K562 (cell line): ENCODE results near the gene SLC9A1. TPM values are rescaled to one million over a fixed set of nuclear protein-coding genes. Genes with fewer than 3 reads are reported as not detected.

ENCODE experiments used
- CREM ChIP-seq: IDR thresholded peaks from 2 replicates; pipeline ENCODE4 v1.6.1; 2014; ENCODE audit warnings: antibody characterized with exemption, low read depth
- DDX20 ChIP-seq: fragments of 450-650 bp; IDR thresholded peaks from 2 replicates; pipeline ENCODE4 v1.6.1; 2016; ENCODE audit warnings: missing genetic modification characterization, low read depth, mild to moderate bottlenecking, missing compliant biosample characterization, moderate library complexity
- FOXK2 ChIP-seq, 2 experiments: fragments of 450-650 bp; IDR thresholded peaks in 1 of 2; conservative IDR thresholded peaks in 1 of 2; 2 replicates each; pipeline ENCODE4 v1.6.1; 2016; ENCODE audit warnings: low read depth in 2 of 2, mild to moderate bottlenecking in 1 of 2
- FOXP4 ChIP-seq: sonication (generic); formaldehyde crosslinking; IDR thresholded peaks from 2 replicates; pipeline ENCODE4 v1.8.0; 2022; ENCODE audit warnings: mild to moderate bottlenecking, missing genetic modification reagents, borderline replicate concordance
- GABPB2 ChIP-seq: fragments of 250-450 bp; sonication (Bioruptor Pico); conservative IDR thresholded peaks from 2 replicates; pipeline ENCODE4 v1.5.1; 2021; ENCODE audit warnings: mild to moderate bottlenecking
- GTF3C2 ChIP-seq: IDR thresholded peaks from 3 replicates; pipeline ENCODE4 v1.6.1; 2011; ENCODE audit warnings: borderline replicate concordance, mild to moderate bottlenecking, moderate library complexity; ENCODE audit not compliant: insufficient read length; ENCODE audit errors: extremely low read depth
- HDAC2 ChIP-seq: fragments of 450-650 bp; IDR thresholded peaks from 2 replicates; pipeline ENCODE4 v1.6.1; 2016; ENCODE audit warnings: mild to moderate bottlenecking
- MAFF ChIP-seq: IDR thresholded peaks from 2 replicates; pipeline ENCODE4 v1.6.1; 2012; ENCODE audit warnings: low read length, improper control_type of control experiment
- NR2C2 ChIP-seq, 2 experiments: fragments of 200-800 bp in 1 of 2; sonication (Bioruptor generic) in 1 of 2; sonication (generic) in 1 of 2; formaldehyde crosslinking in 1 of 2; IDR thresholded peaks; 2 replicates each; pipeline versions ENCODE4 v1.6.1 to v1.8.0; 2016 to 2022; ENCODE audit warnings: mild to moderate bottlenecking in 1 of 2, missing compliant biosample characterization in 1 of 2, missing genetic modification characterization in 1 of 2, missing genetic modification reagents in 1 of 2
- SMARCA4 ChIP-seq: fragments of 450-650 bp; IDR thresholded peaks from 2 replicates; pipeline ENCODE4 v1.6.1; 2016
- ZC3H4 ChIP-seq: sonication (generic); formaldehyde crosslinking; IDR thresholded peaks from 2 replicates; pipeline ENCODE4 v1.9.0; 2021; ENCODE audit warnings: missing genetic modification reagents, borderline replicate concordance
- ZNF324 ChIP-seq: fragments of 250-450 bp; sonication (Bioruptor Pico); IDR thresholded peaks from 2 replicates; pipeline ENCODE4 v1.4.0; 2020; ENCODE audit warnings: mild to moderate bottlenecking
- ZNF592 ChIP-seq: fragments of 450-650 bp; IDR thresholded peaks from 2 replicates; pipeline ENCODE4 v1.6.1; 2017; ENCODE audit warnings: antibody characterized with exemption, mild to moderate bottlenecking
- polyA plus RNA-seq, 8 experiments: library from polyadenylated mRNA; depleted of rRNA in 4 of 8; stranded (reverse) in 5 of 8; unstranded in 3 of 8; fragments of >200 nt; fragmentation: Nextera tagmentation in 2 of 8; fragmentation: Illumina TruSeq in 1 of 8; extraction: Ambion mirVana in 2 of 8; extraction: Trizol in 1 of 8; gene quantifications; 2 replicates each; pipeline versions ENCODE4 v1.2.1 to v1.2.3, GENCODE V29; 2011 to 2014; ENCODE audit warnings: inconsistent platforms in 1 of 8, missing spikeins in 1 of 8
- total RNA-seq, 7 experiments: library from RNA; depleted of rRNA in 6 of 7; stranded (reverse); fragments of >200 nt in 6 of 7; fragmentation: Illumina TruSeq in 2 of 7; extraction: Trizol in 2 of 7; gene quantifications; 2 replicates each; pipeline versions ENCODE4 v1.2.1 to v1.2.3, GENCODE V29; 2011 to 2021; ENCODE audit warnings: low replicate concordance in 1 of 7
- TF ChIP-seq, protein P1 (sequence below): sonication (generic); formaldehyde crosslinking; IDR thresholded peaks from 2 replicates; pipeline ENCODE4 v1.8.1; 2022; ENCODE audit warnings: missing genetic modification reagents
- TF ChIP-seq, protein P2 (sequence below): IDR thresholded peaks from 2 replicates; pipeline ENCODE4 v1.6.1; 2011; ENCODE audit not compliant: insufficient read length; ENCODE audit errors: extremely low read depth

SLC9A1 gene
- total and polyA plus RNA-seq, 9 of the 15 experiments (the other 6 are each of a cell fraction or from before 2014, with no cell fraction given) = 0.59 to 14.4 (median 2.0) TPM

DNA sequence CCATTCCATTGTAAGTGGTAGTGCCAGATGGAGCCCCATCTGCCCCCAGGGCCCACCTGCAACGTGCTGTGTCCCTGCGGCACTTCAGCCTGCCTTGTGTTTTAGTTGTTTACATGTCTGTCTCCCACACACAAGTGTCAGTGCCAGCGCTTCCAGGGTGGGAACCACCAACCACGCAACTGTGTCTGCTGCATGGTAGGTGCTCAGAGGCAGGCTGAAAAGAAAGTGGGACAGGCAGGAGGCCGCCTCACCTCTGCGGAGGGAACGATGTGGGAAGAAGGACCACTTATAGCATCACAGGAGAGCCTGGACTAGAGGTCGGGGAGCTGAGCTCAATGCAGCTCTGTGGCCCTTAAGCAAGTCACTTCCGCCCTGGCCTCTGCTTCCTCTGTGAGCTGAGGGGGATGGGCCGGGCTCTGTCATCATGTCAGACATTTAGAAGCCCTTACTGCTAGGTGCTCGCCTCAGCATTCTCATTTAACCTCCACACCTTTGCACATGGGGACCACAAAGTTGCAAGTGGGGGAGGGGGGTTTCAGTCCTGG lies 17.9 kb downstream of the SLC9A1 start (continued):
- TF ChIP-seq FOXP4 (CRISPR knock-in tag) (0 out of 2 replicates have a peak, but pooled peaks have one; percentile 8), ZNF592 (0 out of 2 replicates have a peak, but pooled peaks have one; percentile 68), HDAC2 (0 out of 2 replicates have a peak, but pooled peaks have one; percentile 39), CREM (peak; percentile 34; the same call in 1 of the 2 replicates), GTF3C2 (no peak), NR2C2 (CRISPR knock-in tag; IDR thresholded peaks at IDR 0.05) (no peak), NR2C2 (tag; IDR thresholded peaks at IDR 0.05) (peak; percentile 84), FOXK2 (conservative IDR thresholded peaks at IDR 0.05 in 1 of 2, IDR thresholded peaks at IDR 0.05 in 1 of 2; ENCODE audit: low read depth in 2 of 2) (peak; percentile 46 to 60; a peak in 3 of 4 replicates), GABPB2 (CRISPR knock-in tag) (no peak), MAFF (0 out of 2 replicates have a peak, but pooled peaks have one; percentile 1), SMARCA4 (peak; percentile 30; the same call in 1 of the 2 replicates), ZC3H4 (CRISPR knock-in tag) (0 out of 2 replicates have a peak, but pooled peaks have one; percentile 49), ZNF324 (CRISPR knock-in tag) (0 out of 2 replicates have a peak, but pooled peaks have one; percentile 10), DDX20 (tag) (0 out of 2 replicates have a peak, but pooled peaks have one; percentile 39)
- TF ChIP-seq, protein P1, sequence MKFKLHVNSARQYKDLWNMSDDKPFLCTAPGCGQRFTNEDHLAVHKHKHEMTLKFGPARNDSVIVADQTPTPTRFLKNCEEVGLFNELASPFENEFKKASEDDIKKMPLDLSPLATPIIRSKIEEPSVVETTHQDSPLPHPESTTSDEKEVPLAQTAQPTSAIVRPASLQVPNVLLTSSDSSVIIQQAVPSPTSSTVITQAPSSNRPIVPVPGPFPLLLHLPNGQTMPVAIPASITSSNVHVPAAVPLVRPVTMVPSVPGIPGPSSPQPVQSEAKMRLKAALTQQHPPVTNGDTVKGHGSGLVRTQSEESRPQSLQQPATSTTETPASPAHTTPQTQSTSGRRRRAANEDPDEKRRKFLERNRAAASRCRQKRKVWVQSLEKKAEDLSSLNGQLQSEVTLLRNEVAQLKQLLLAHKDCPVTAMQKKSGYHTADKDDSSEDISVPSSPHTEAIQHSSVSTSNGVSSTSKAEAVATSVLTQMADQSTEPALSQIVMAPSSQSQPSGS (CRISPR knock-in tag) = no peak
- TF ChIP-seq, protein P2, sequence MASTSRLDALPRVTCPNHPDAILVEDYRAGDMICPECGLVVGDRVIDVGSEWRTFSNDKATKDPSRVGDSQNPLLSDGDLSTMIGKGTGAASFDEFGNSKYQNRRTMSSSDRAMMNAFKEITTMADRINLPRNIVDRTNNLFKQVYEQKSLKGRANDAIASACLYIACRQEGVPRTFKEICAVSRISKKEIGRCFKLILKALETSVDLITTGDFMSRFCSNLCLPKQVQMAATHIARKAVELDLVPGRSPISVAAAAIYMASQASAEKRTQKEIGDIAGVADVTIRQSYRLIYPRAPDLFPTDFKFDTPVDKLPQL = no peak
